WTC11 (cell line): Measurements from ENCODE around the gene QRICH2. TPM values are rescaled to one million over a fixed set of nuclear protein-coding genes. Genes with fewer than 3 reads are reported as not detected.

Experiments
- ATAC-seq: fragments of 200-7000 bp; cut with Tn5 transposase; 2 replicates; pipeline ENCODE4 v1.10.0; 2021; ENCODE audit warnings: mild to moderate bottlenecking, moderate library complexity
- CTCF ChIA-PET: fragments of 300-600 bp; sonication (Branson Sonifier 250); formaldehyde crosslinking; loops from one replicate; lab custom pipeline; 2021; ENCODE audit warnings: antibody characterized with exemption; lab: Charles Lee
- POLR2A ChIA-PET: fragments of 350-600 bp; sonication (Branson Sonifier 250); formaldehyde crosslinking; loops from one replicate; lab custom pipeline; 2021; ENCODE audit warnings: antibody characterized with exemption; lab: Charles Lee
- DNase-seq: peaks from one replicate; pipeline ENCODE4 v3.0.0; 2021; ENCODE audit warnings: low spot score
- H3K27ac Mint-ChIP-seq: 2 replicates; pipeline ENCODE4 v1.8.0; 2021; ENCODE audit warnings: mixed read lengths
- H3K27me3 Mint-ChIP-seq: 2 replicates; pipeline ENCODE4 v1.8.0; 2021; ENCODE audit warnings: low read depth, mild to moderate bottlenecking, moderate library complexity, mixed read lengths
- H3K36me3 Mint-ChIP-seq: 2 replicates; pipeline ENCODE4 v1.8.0; 2021; ENCODE audit warnings: mixed read lengths
- H3K4me1 Mint-ChIP-seq: 2 replicates; pipeline ENCODE4 v1.8.0; 2022; ENCODE audit warnings: mixed read lengths
- H3K4me3 Mint-ChIP-seq: 2 replicates; pipeline ENCODE4 v1.8.0; 2021; ENCODE audit warnings: mild to moderate bottlenecking, moderate library complexity, mixed read lengths
- H3K9me3 Mint-ChIP-seq: 2 replicates; pipeline ENCODE4 v1.8.0; 2021; ENCODE audit warnings: mixed read lengths
- ATF1 ChIP-seq: sonication (generic); formaldehyde crosslinking; IDR thresholded peaks from 2 replicates; pipeline ENCODE4 v1.8.1; 2023; ENCODE audit warnings: mild to moderate bottlenecking, moderate library complexity, missing genetic modification reagents
- ATF6 ChIP-seq: sonication (generic); formaldehyde crosslinking; IDR thresholded peaks from 2 replicates; pipeline ENCODE4 v1.8.1; 2023; ENCODE audit warnings: mild to moderate bottlenecking, missing genetic modification reagents
- E2F4 ChIP-seq: sonication (generic); formaldehyde crosslinking; IDR thresholded peaks from 2 replicates; pipeline ENCODE4 v1.8.1; 2022; ENCODE audit warnings: low read depth, mild to moderate bottlenecking, moderate library complexity, missing genetic modification reagents, borderline replicate concordance
- EMX1 ChIP-seq: fragments of 250-450 bp; sonication (Bioruptor Pico); IDR thresholded peaks from 2 replicates; pipeline ENCODE4 v1.8.0; 2021; ENCODE audit warnings: mild to moderate bottlenecking
- ERG ChIP-seq: fragments of 250-450 bp; sonication (Bioruptor Pico); IDR thresholded peaks from 2 replicates; pipeline ENCODE4 v1.8.0; 2021; ENCODE audit warnings: mild to moderate bottlenecking
- GRHL2 ChIP-seq: fragments of 250-450 bp; sonication (Bioruptor Pico); IDR thresholded peaks from 2 replicates; pipeline ENCODE4 v1.8.0; 2022; ENCODE audit warnings: mild to moderate bottlenecking, moderate library complexity; ENCODE audit not compliant: insufficient replicate concordance, severe bottlenecking
- IRF2 ChIP-seq: sonication (generic); formaldehyde crosslinking; IDR thresholded peaks from 2 replicates; pipeline ENCODE4 v1.8.0; 2022; ENCODE audit warnings: low read depth, missing genetic modification reagents, borderline replicate concordance
- MLX ChIP-seq: sonication (generic); formaldehyde crosslinking; IDR thresholded peaks from 2 replicates; pipeline ENCODE4 v1.8.1; 2023; ENCODE audit warnings: mild to moderate bottlenecking, missing genetic modification reagents, moderate library complexity
- MYBL2 ChIP-seq: sonication (generic); formaldehyde crosslinking; IDR thresholded peaks from 2 replicates; pipeline ENCODE4 v1.8.1; 2023; ENCODE audit warnings: mild to moderate bottlenecking, moderate library complexity, missing genetic modification reagents
- SMAD4 ChIP-seq: sonication (generic); formaldehyde crosslinking; IDR thresholded peaks from 2 replicates; pipeline ENCODE4 v1.8.0; 2022; ENCODE audit warnings: mild to moderate bottlenecking, missing genetic modification reagents
- SP1 ChIP-seq: sonication (generic); formaldehyde crosslinking; conservative IDR thresholded peaks from 2 replicates; pipeline ENCODE4 v1.8.1; 2022; ENCODE audit warnings: missing genetic modification reagents
- TEAD1 ChIP-seq: sonication (generic); formaldehyde crosslinking; IDR thresholded peaks from 2 replicates; pipeline ENCODE4 v1.8.0; 2022; ENCODE audit warnings: mild to moderate bottlenecking, missing genetic modification reagents
- ZNF138 ChIP-seq: sonication (generic); formaldehyde crosslinking; conservative IDR thresholded peaks from 2 replicates; pipeline ENCODE4 v1.8.1; 2022; ENCODE audit warnings: mild to moderate bottlenecking, moderate library complexity, missing genetic modification reagents
- ZNF263 ChIP-seq: sonication (generic); formaldehyde crosslinking; IDR thresholded peaks from 2 replicates; pipeline ENCODE4 v1.8.1; 2022; ENCODE audit warnings: low read depth, mild to moderate bottlenecking, moderate library complexity, missing genetic modification reagents
- ZNF281 ChIP-seq: sonication (generic); formaldehyde crosslinking; IDR thresholded peaks from 2 replicates; pipeline ENCODE4 v1.8.0; 2023; ENCODE audit warnings: mild to moderate bottlenecking, missing genetic modification reagents
- ZNF425 ChIP-seq: fragments of 250-450 bp; sonication (Bioruptor Pico); conservative IDR thresholded peaks from 2 replicates; pipeline ENCODE4 v1.9.0; 2021; ENCODE audit warnings: mild to moderate bottlenecking
- ZNF512 ChIP-seq: sonication (generic); formaldehyde crosslinking; IDR thresholded peaks from 2 replicates; pipeline ENCODE4 v1.8.1; 2022; ENCODE audit warnings: missing genetic modification reagents, borderline replicate concordance
- total RNA-seq: library from RNA; stranded (reverse); gene quantifications from 3 replicates; pipeline ENCODE4 v1.2.3, GENCODE V29; 2021

The QRICH2 gene
- total RNA-seq, 1 experiment from 2014 or later, result 1.5 TPM

GRCh38 chr17:76274112-76274956 lies 33.7 kb downstream of the QRICH2 start:
- ATAC-seq (no peak), DNase-seq (no peak)
- H3K36me3 Mint-ChIP-seq, result no peaks in the 10 kb centered on the region
- ChIA-PET CTCF (interaction anchor here (0.8 to 3.3 kb wide), 12 partner anchors 11 to 260 kb away, joined by 3 to 13 read pairs (median 4); partner anchors contain the start of gene GALR2), POLR2A (interaction anchor here (1.4 kb wide), 1 partner anchor 9 kb away, joined by 4 read pairs; the partner anchor contains the start of gene UBALD2)
- TF ChIP-seq ATF6 (no peak), IRF2 (CRISPR knock-in tag) (no peak), ZNF512 (CRISPR knock-in tag) (no peak), GRHL2 (no peak), ZNF281 (no peak)
- H3K9me3 Mint-ChIP-seq, result no peaks in the 10 kb centered on the region
- H3K4me1 Mint-ChIP-seq, result peaks cover 9% of the 10 kb centered on the region
- H3K4me3 Mint-ChIP-seq, result no peak overlapping the region
- no peak overlapping the region for H3K27ac Mint-ChIP-seq
- H3K27me3 Mint-ChIP-seq, result no peaks in the 10 kb centered on the region

- Mint-ChIP-seq H3K9me3 (no peaks in the 10 kb centered on the region), H3K4me3 (no peak overlapping the region), H3K4me1 (peaks cover 16% of the 10 kb centered on the region), H3K36me3 (no peaks in the 10 kb centered on the region), H3K27me3 (no peaks in the 10 kb centered on the region), H3K27ac (no peak overlapping the region)
- DNase-seq, result no peak
- POLR2A ChIA-PET, result interaction anchor here (1.4 kb wide), 1 partner anchor 9 kb away, joined by 4 read pairs; the partner anchor contains the start of gene UBALD2
- CTCF ChIA-PET, result interaction anchor here (0.8 to 3.3 kb wide), 7 partner anchors 10 to 259 kb away, joined by 3 to 13 read pairs (median 4); no protein-coding TSS in a partner anchor
- ATAC-seq, result no peak
- no peak for TF ChIP-seq ATF6
- TF ChIP-seq EMX1 (CRISPR knock-in tag), result no peak
- no peak for TF ChIP-seq ZNF263 (CRISPR knock-in tag)
- TF ChIP-seq ERG (CRISPR knock-in tag), result no peak
- no peak for TF ChIP-seq SP1 (CRISPR knock-in tag)
- no peak for TF ChIP-seq ZNF425 (CRISPR knock-in tag)
- TF ChIP-seq ZNF138 (CRISPR knock-in tag), result no peak
- no peak for TF ChIP-seq SMAD4
- no peak for TF ChIP-seq E2F4 (CRISPR knock-in tag)
- TF ChIP-seq TEAD1 (CRISPR knock-in tag), result no peak
- TF ChIP-seq MLX, result no peak
- no peak for TF ChIP-seq ATF1
- TF ChIP-seq MYBL2, result no peak
Measured at GRCh38 chr17:76273445-76274111, 34.5 kb downstream of the QRICH2 start.
